Tibial nerve (tissue), 4 donors: Measurements from ENCODE around the gene DLGAP4.

Experiments used
- EP300 ChIP-seq, 2 donors: sonication (generic); formaldehyde crosslinking; IDR thresholded peaks; one replicate each; pipeline ENCODE4 v1.6.1; 2017; ENCODE audit warnings: antibody characterized with exemption in 2 of 2, mild to moderate bottlenecking in 1 of 2
- POLR2A ChIP-seq, 2 donors: fragments of 450-650 bp; IDR thresholded peaks; one replicate each; pipeline ENCODE4 v1.6.1; 2017; ENCODE audit warnings: antibody characterized with exemption in 2 of 2, mild to moderate bottlenecking in 2 of 2, moderate library complexity in 2 of 2
- TF ChIP-seq, protein P1 (sequence below), 5 experiments: fragments of 200-600 bp in 3 of 5; fragments of 450-650 bp in 2 of 5; sonication (generic) in 3 of 5; IDR thresholded peaks; one replicate each; pipeline ENCODE4 v1.5.1; 2016 to 2019; ENCODE audit warnings: antibody characterized with exemption in 5 of 5, mild to moderate bottlenecking in 3 of 5, moderate library complexity in 2 of 5

DNA sequence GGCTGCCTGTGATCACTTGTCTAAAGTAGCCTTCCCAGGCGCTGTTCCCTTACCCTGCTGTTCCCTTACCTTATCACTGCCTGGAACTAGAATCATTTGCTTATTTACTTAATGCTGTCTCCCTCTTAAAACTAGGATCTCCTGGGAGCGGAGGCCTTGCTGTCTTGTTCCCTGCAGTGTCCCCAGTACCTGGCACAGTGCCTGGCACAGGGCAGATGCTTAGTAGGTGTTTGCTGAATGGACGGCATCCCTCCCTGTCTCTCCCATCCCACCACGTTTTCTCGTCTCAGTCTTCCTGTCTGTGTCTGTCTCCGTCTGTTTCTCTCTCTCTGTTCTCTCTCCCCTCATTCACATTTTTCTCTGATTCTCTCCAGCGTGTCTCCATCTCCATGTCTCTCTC is 135.3 kb downstream of the DLGAP4 start:
- TF ChIP-seq, protein P1, sequence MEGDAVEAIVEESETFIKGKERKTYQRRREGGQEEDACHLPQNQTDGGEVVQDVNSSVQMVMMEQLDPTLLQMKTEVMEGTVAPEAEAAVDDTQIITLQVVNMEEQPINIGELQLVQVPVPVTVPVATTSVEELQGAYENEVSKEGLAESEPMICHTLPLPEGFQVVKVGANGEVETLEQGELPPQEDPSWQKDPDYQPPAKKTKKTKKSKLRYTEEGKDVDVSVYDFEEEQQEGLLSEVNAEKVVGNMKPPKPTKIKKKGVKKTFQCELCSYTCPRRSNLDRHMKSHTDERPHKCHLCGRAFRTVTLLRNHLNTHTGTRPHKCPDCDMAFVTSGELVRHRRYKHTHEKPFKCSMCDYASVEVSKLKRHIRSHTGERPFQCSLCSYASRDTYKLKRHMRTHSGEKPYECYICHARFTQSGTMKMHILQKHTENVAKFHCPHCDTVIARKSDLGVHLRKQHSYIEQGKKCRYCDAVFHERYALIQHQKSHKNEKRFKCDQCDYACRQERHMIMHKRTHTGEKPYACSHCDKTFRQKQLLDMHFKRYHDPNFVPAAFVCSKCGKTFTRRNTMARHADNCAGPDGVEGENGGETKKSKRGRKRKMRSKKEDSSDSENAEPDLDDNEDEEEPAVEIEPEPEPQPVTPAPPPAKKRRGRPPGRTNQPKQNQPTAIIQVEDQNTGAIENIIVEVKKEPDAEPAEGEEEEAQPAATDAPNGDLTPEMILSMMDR (IDR thresholded peaks at IDR 0.05), result no peak
- TF ChIP-seq POLR2A (IDR thresholded peaks at IDR 0.05) (no peak), EP300 (IDR thresholded peaks at IDR 0.05) (no peak)
